GM18870 (cell line): ENCODE measurements around the gene PKD1L1.
"Not testable (repeated sequence)": the region's sequence is repeated elsewhere in the genome, so short reads cannot be mapped to it uniquely, and the experiment has no call there.

Experiments
- ATAC-seq: cut with Tn5 transposase; IDR thresholded peaks from one replicate; pipeline ENCODE4 v1.9.1; 2021; ENCODE audit warnings: moderate library complexity; ENCODE audit not compliant: unreplicated experiment

Gene PKD1L1

GRCh38 chr7:47948141-47948790, at the start of gene PKD1L1:
Gene PKD1L1 (minus strand): TSS chr7:47948466. CDS start chr7:47948440, 26 bp downstream.
- no peak for ATAC-seq

GRCh38 chr7:47992446-47992845, 44.2 kb upstream of the PKD1L1 start:
- no peak for ATAC-seq

GRCh38 chr7:47991741-47992311, 43.6 kb upstream of the PKD1L1 start:
- peak; percentile 97 for ATAC-seq

- ATAC-seq = no peak
Observed at GRCh38 chr7:47991270-47991669, 43.0 kb upstream of the PKD1L1 start.

GRCh38 chr7:47990592-47990991, 42.3 kb upstream of the PKD1L1 start:
- no peak for ATAC-seq

- not testable (repeated sequence) for ATAC-seq
Observed at GRCh38 chr7:47989607-47990400, 41.5 kb upstream of the PKD1L1 start.

GRCh38 chr7:47988496-47989386, 40.5 kb upstream of the PKD1L1 start:
- no peak for ATAC-seq

- no peak for ATAC-seq
Observed at GRCh38 chr7:47982610-47983009, 34.3 kb upstream of the PKD1L1 start.

- ATAC-seq = not testable (repeated sequence)
Observed at GRCh38 chr7:47980648-47981047, 32.4 kb upstream of the PKD1L1 start.

- ATAC-seq = no peak
Observed at GRCh38 chr7:47979832-47980181, 31.5 kb upstream of the PKD1L1 start.

- ATAC-seq = peak; percentile 91
Observed at GRCh38 chr7:47979145-47979831, 31.0 kb upstream of the PKD1L1 start, which contains the start of gene HUS1. Gene HUS1 (minus strand): TSS chr7:47979615. CDS start chr7:47979519, 96 bp downstream.

GRCh38 chr7:47978790-47979144, 30.5 kb upstream of the PKD1L1 start:
- ATAC-seq = peak; percentile 7

GRCh38 chr7:47973739-47974138, 25.5 kb upstream of the PKD1L1 start:
- no peak for ATAC-seq

GRCh38 chr7:47970761-47971160, 22.5 kb upstream of the PKD1L1 start:
- no peak for ATAC-seq

- no peak for ATAC-seq
Observed at GRCh38 chr7:47968847-47969774, 20.8 kb upstream of the PKD1L1 start.

- no peak for ATAC-seq
Observed at GRCh38 chr7:47967708-47968107, 19.4 kb upstream of the PKD1L1 start.

GRCh38 chr7:47967123-47967522, 18.9 kb upstream of the PKD1L1 start:
- no peak for ATAC-seq

- ATAC-seq = no peak
Observed at GRCh38 chr7:47965456-47965855, 17.2 kb upstream of the PKD1L1 start.

- ATAC-seq = no peak
Observed at GRCh38 chr7:47962262-47962661, 14.0 kb upstream of the PKD1L1 start.
